Esophagus (tissue), 2 donors: Measurements from ENCODE around the gene HPD. TPM values are rescaled to one million over a fixed set of nuclear protein-coding genes. Genes with fewer than 3 reads are reported as not detected.

Experiments
- H3K27ac ChIP-seq, 2 donors: one replicate each; pipeline ENCODE4 v1.5.1; 2013; ENCODE audit warnings: low read depth in 2 of 2, mild to moderate bottlenecking in 2 of 2, inconsistent platforms in 1 of 2, low read length in 1 of 2, moderate library complexity in 1 of 2
- H3K27me3 ChIP-seq, 2 donors: one replicate each; pipeline ENCODE4 v1.6.1; 2013; ENCODE audit warnings: low read length in 2 of 2, control low read depth in 1 of 2, mild to moderate bottlenecking in 1 of 2; ENCODE audit not compliant: insufficient read depth in 2 of 2, control insufficient read depth in 1 of 2
- H3K36me3 ChIP-seq, 2 donors: one replicate each; pipeline ENCODE4 v1.6.1; 2013; ENCODE audit warnings: low read length in 1 of 2; ENCODE audit not compliant: control insufficient read depth in 2 of 2, insufficient read depth in 2 of 2
- H3K4me1 ChIP-seq, 2 donors: one replicate each; pipeline ENCODE4 v1.6.1; 2013; ENCODE audit warnings: low read length in 1 of 2; ENCODE audit not compliant: control insufficient read depth in 2 of 2, insufficient read depth in 2 of 2
- H3K4me3 ChIP-seq, 2 donors: one replicate each; pipeline ENCODE4 v1.5.1; 2013; ENCODE audit warnings: low read length in 2 of 2, mild to moderate bottlenecking in 2 of 2, low read depth in 1 of 2, moderate library complexity in 1 of 2
- H3K9me3 ChIP-seq, 2 donors: one replicate each; pipeline ENCODE4 v1.6.1; 2013; ENCODE audit warnings: mild to moderate bottlenecking in 2 of 2, low read depth in 1 of 2, low read length in 1 of 2, moderate library complexity in 1 of 2; ENCODE audit not compliant: control insufficient read depth in 2 of 2, insufficient read depth in 1 of 2
- WGBS, 2 donors: extraction: QIAGEN DNeasy Blood & Tissue Kit; methylation state at CpG; one replicate each; pipeline ENCODE4 v1.1.7; 2013; 5-methylcytosine and 5-hydroxymethylcytosine counted together
- polyA plus RNA-seq, 2 donors: library from polyadenylated mRNA; stranded (reverse); fragments of 200-250 nt; gene quantifications; one replicate each; pipeline ENCODE4 v1.2.3, GENCODE V29; 2013
- donor health status: healthy with polysubstance abuse.
- donor health status: Bipolar disorder and iron deficiency.

HPD gene
- polyA plus RNA-seq, 2 donors = 0.29 to 0.31 TPM

GRCh38 chr12:121823101-121823726, 35.4 kb downstream of the HPD start:
- Histone ChIP-seq H3K27ac (no peak overlapping the region), H3K4me3 (no peak overlapping the region), H3K9me3 (peaks cover 0 to 2% of the 10 kb centered on the region in 2 donors), H3K27me3 (no peaks in the 10 kb centered on the region), H3K36me3 (peaks cover 28 to 59% of the 10 kb centered on the region in 2 donors), H3K4me1 (no peaks in the 10 kb centered on the region)
- whole genome bisulfite sequencing, 2 donors = 84 to 88% methylated on average over 36 of the region's 36 CpGs

DNA sequence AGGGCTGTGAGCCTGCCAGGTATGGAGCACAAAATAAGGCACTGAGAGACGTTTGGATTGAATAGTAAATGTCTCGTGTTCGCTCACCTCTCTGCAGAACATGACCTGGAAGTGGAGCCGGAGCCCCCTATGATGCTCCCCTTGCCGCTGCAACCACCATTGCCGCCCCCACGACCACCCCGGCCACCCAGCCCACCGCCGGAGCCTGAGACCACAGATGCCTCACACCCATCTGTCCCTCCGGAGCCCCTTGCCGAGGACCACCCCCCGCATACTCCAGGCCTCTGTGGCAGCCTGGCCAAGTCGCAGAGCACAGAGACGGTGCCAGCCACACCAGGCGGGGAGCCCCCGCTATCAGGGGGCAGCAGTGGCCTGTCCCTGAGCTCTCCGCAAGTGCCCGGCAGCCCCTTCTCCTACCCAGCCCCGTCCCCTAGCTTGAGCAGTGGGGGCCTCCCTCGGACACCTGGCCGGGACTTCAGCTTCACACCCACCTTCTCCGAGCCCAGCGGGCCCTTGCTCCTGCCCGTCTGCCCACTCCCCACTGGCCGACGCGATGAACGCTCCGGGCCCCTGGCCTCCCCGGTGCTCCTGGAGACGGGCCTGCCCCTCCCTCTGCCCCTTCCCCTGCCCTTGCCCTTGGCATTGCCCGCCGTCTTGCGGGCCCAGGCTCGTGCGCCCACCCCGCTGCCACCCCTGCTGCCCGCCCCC, 36.1 kb downstream of the HPD start:
- Histone ChIP-seq H3K4me1 (no peaks in the 10 kb centered on the region), H3K27ac (no peak overlapping the region), H3K36me3 (peaks cover 26 to 55% of the 10 kb centered on the region in 2 donors), H3K27me3 (no peaks in the 10 kb centered on the region), H3K4me3 (no peak overlapping the region), H3K9me3 (peaks cover 0 to 2% of the 10 kb centered on the region in 2 donors)
- 91% methylated on average over 36 to 39 of the region's 39 CpGs for WGBS, 2 donors

DNA sequence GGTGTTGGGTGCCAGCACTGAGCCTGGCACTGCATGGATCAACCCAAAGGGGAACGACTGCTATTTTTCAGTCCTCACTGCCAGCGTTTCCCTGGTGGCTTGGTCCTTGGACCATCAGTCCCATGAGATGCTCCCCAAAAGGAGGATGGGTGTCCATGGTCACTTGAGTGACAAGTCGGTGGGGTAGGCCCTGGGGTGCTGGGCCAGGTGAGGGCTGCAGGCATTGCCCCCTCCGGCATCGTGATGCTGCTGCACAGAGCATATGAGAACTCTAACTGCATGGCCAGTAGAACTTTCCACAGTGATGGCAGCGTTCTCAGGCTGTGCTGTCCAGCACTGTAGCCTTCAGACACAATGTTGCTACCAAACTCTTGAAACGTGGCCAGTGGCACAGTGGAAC, 38.6 kb downstream of the HPD start:
- H3K27ac ChIP-seq = no peak overlapping the region
- H3K4me3 ChIP-seq = no peak overlapping the region
- H3K27me3 ChIP-seq = no peaks in the 10 kb centered on the region
- peaks cover 31 to 58% of the 10 kb centered on the region in 2 donors for H3K36me3 ChIP-seq
- H3K9me3 ChIP-seq = peaks cover 0 to 2% of the 10 kb centered on the region in 2 donors
- 88 to 90% methylated on average over 7 of the region's 7 CpGs for WGBS, 2 donors
- H3K4me1 ChIP-seq = no peaks in the 10 kb centered on the region

DNA sequence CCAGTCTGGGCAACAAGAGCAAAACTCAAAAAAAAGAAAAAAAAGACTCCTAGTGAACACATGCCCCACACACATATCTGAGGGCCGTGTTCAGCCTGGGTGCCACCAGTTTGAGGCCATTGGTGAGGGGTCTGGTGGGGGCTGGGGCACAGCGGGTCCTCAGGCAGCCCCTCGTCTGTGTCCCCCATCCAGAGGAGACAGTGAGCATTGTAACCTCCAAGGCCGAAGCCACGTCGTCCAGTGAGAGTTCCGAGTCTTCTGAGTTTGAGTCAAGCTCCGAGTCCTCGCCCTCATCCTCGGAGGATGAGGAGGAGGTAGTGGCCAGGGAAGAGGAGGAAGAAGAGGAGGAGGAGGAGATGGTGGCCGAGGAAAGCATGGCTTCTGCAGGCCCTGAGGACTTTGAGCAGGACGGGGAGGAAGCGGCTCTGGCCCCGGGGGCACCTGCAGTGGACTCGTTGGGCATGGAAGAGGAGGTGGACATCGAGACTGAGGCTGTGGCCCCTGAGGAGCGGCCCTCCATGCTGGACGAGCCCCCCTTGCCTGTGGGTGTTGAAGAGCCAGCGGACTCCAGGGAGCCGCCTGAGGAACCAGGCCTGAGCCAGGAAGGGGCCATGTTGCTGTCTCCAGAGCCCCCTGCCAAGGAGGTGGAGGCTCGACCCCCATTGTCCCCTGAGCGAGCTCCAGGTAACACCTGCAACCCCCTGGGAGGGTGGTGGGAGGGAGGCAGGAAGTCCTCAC, 39.3 kb downstream of the HPD start:
- peaks cover 0 to 2% of the 10 kb centered on the region in 2 donors for H3K9me3 ChIP-seq
- H3K4me1 ChIP-seq = no peaks in the 10 kb centered on the region
- H3K4me3 ChIP-seq = no peak overlapping the region
- no peaks in the 10 kb centered on the region for H3K27me3 ChIP-seq
- 91% methylated on average over 21 to 22 of the region's 22 CpGs for WGBS, 2 donors
- H3K27ac ChIP-seq = no peak overlapping the region
- H3K36me3 ChIP-seq = peaks cover 36 to 62% of the 10 kb centered on the region in 2 donors

DNA sequence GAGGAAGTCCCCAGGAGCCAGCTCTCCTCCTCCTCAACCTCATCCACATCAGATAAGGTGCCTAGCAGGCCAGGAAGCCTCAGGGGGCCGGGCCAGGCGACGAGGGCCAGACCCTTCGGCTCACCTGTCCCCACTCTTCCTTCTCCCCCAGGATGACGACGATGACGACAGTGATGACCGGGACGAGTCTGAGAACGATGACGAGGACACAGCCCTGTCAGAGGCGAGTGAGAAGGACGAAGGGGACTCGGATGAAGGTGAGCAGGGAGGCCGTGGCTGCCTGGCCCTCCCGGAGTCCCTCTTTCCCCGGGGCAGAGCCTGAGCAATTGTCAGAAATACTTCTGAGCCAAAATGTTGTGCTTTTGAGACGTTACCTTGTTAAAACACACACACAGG, 41.0 kb downstream of the HPD start:
- Histone ChIP-seq H3K4me1 (peaks cover 0 to 4% of the 10 kb centered on the region in 2 donors), H3K4me3 (no peak overlapping the region), H3K9me3 (peaks cover 0 to 2% of the 10 kb centered on the region in 2 donors), H3K27ac (no peak overlapping the region), H3K27me3 (no peaks in the 10 kb centered on the region), H3K36me3 (peaks cover 33 to 50% of the 10 kb centered on the region in 2 donors)
- 94 to 95% methylated on average over 17 to 18 of the region's 18 CpGs for WGBS, 2 donors

DNA sequence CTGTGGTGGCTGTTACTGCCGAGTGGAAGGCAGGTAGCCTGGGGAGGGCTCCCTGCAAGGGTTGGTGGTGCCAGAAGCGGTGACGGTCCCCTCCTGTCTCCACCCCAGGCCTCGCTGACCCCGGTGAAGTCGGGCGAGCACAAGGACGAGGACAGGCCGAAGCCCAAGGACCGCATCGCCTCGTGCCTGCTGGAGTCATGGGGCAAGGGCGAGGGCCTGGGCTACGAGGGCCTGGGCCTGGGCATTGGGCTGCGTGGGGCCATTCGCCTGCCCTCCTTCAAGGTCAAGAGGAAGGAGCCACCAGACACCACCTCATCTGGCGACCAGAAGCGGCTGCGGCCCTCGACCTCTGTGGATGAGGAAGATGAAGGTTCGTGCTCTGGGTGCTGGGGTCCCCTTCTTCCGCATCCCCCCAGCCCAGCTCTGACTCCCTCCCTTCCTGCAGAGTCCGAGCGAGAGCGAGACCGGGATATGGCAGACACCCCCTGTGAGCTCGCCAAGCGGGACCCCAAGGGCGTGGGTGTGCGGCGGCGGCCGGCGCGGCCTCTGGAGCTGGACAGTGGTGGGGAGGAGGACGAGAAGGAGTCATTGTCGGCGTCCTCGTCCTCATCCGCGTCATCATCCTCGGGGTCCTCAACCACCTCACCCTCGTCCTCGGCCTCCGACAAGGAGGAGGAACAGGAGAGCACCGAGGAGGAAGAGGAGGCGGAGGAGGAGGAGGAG, 41.6 kb downstream of the HPD start:
- no peaks in the 10 kb centered on the region for H3K27me3 ChIP-seq
- peaks cover 30 to 44% of the 10 kb centered on the region in 2 donors for H3K36me3 ChIP-seq
- H3K4me3 ChIP-seq = no peak overlapping the region
- H3K4me1 ChIP-seq = peaks cover 0 to 7% of the 10 kb centered on the region in 2 donors
- H3K27ac ChIP-seq = no peak overlapping the region
- WGBS, 2 donors = 96% methylated on average over 44 to 47 of the region's 47 CpGs
- H3K9me3 ChIP-seq = peaks cover 0 to 2% of the 10 kb centered on the region in 2 donors

- Histone ChIP-seq H3K4me1 (peaks cover 0 to 17% of the 10 kb centered on the region in 2 donors), H3K36me3 (peaks cover 30 to 52% of the 10 kb centered on the region in 2 donors), H3K4me3 (no peak overlapping the region), H3K27ac (no peak overlapping the region), H3K9me3 (peaks cover 0 to 2% of the 10 kb centered on the region in 2 donors), H3K27me3 (no peaks in the 10 kb centered on the region)
- whole genome bisulfite sequencing, 2 donors = 90 to 92% methylated on average over 8 of the region's 8 CpGs
These were observed 43.4 kb downstream of the HPD start for GRCh38 chr12:121815263-121815662.

GRCh38 chr12:121814429-121815119, 44.1 kb downstream of the HPD start:
- H3K4me1 ChIP-seq = peaks cover 0 to 17% of the 10 kb centered on the region in 2 donors
- H3K36me3 ChIP-seq = peaks cover 23 to 51% of the 10 kb centered on the region in 2 donors
- H3K4me3 ChIP-seq = no peak overlapping the region
- peaks cover 0 to 2% of the 10 kb centered on the region in 2 donors for H3K9me3 ChIP-seq
- H3K27ac ChIP-seq = no peak overlapping the region
- 93% methylated on average over 28 to 31 of the region's 31 CpGs for WGBS, 2 donors
- no peaks in the 10 kb centered on the region for H3K27me3 ChIP-seq

DNA sequence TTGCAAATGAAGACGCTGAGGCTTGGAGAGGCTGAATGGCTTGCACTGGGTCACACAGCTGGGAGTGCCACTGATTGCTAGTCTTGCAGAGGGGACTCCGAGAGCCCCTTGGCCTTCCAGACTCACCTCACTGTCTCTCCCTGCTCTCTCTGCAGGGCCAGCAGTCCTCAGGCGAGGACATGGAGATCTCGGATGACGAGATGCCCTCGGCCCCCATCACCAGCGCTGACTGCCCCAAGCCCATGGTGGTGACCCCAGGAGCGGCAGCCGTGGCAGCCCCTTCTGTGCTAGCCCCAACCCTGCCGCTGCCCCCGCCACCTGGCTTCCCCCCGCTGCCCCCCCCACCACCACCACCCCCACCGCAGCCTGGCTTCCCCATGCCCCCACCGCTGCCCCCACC, 44.7 kb downstream of the HPD start:
- Histone ChIP-seq H3K36me3 (peaks cover 19 to 49% of the 10 kb centered on the region in 2 donors), H3K4me1 (peaks cover 0 to 17% of the 10 kb centered on the region in 2 donors), H3K27me3 (no peaks in the 10 kb centered on the region), H3K9me3 (no peaks in the 10 kb centered on the region), H3K4me3 (no peak overlapping the region), H3K27ac (peak overlapping the region in 1 of 2 donors; percentile 1)
- 86 to 89% methylated on average over 13 of the region's 14 CpGs for WGBS, 2 donors
